ENCODE results near the gene MAP4K2.

The MAP4K2 gene

GRCh38 chr11:64810891-64811272 lies 7.9 kb upstream of the MAP4K2 start:
- peak; percentile 40 for DNase-seq

GRCh38 chr11:64810271-64810890 lies 7.4 kb upstream of the MAP4K2 start, which contains the start of gene MEN1:
TSS of gene MEN1 (minus strand) at chr11:64810551. CDS start at chr11:64810109, 442 bp downstream.
- peak; percentile 95 for DNase-seq

GRCh38 chr11:64809781-64810241 lies 6.8 kb upstream of the MAP4K2 start:
- peak; percentile 49 for DNase-seq

- no peak for DNase-seq
Observed at GRCh38 chr11:64805481-64805880, 2.5 kb upstream of the MAP4K2 start.

- DNase-seq, result no peak
Observed at GRCh38 chr11:64804346-64805210, 1.6 kb upstream of the MAP4K2 start.

GRCh38 chr11:64803846-64804345 lies 882 bp upstream of the MAP4K2 start:
- DNase-seq, result no peak

- no peak for DNase-seq
Observed at GRCh38 chr11:64802370-64803157, 450 bp downstream of the MAP4K2 start.

- DNase-seq, result no peak
Observed at GRCh38 chr11:64801561-64802369, 1.2 kb downstream of the MAP4K2 start.

GRCh38 chr11:64801158-64801464 lies 1.9 kb downstream of the MAP4K2 start:
- DNase-seq, result no peak

- DNase-seq, result no peak
Observed at GRCh38 chr11:64800303-64801157, 2.5 kb downstream of the MAP4K2 start.

GRCh38 chr11:64799623-64800302 lies 3.3 kb downstream of the MAP4K2 start:
- no peak for DNase-seq

- no peak for DNase-seq
Observed at GRCh38 chr11:64799256-64799622, 3.8 kb downstream of the MAP4K2 start.

GRCh38 chr11:64796757-64797541 lies 6.1 kb downstream of the MAP4K2 start:
- no peak for DNase-seq

- no peak for DNase-seq
Observed at GRCh38 chr11:64796047-64796756, 6.8 kb downstream of the MAP4K2 start.

- no peak for DNase-seq
Observed at GRCh38 chr11:64794526-64794925, 8.5 kb downstream of the MAP4K2 start.

GRCh38 chr11:64793271-64794160 lies 9.5 kb downstream of the MAP4K2 start:
- no peak for DNase-seq

- DNase-seq, result no peak
Observed at GRCh38 chr11:64792482-64792881, 10.5 kb downstream of the MAP4K2 start.

- no peak for DNase-seq
Observed at GRCh38 chr11:64791781-64792291, 11.2 kb downstream of the MAP4K2 start.

Data from NCI-H510A (cell line).